Stimulated activated CD8-positive, alpha-beta memory T cell treated with anti-CD3 and anti-CD28 coated beads, Interleukin-7, amount 100 ng/mL, for 4 hours (primary cell): ENCODE results near the gene CLDND1.
A peak's percentile ranks its signal among the peaks of the same experiment; 100 is the strongest.
"Not testable (repeated sequence)": the region's sequence is repeated elsewhere in the genome, so short reads cannot be mapped to it uniquely, and the experiment has no call there.

Source experiments
- DNase-seq, 2 donors: peaks; one replicate each; pipeline ENCODE4 v3.0.0-alpha.2; 2020; ENCODE audit warnings: low read depth in 2 of 2

Gene CLDND1

DNA sequence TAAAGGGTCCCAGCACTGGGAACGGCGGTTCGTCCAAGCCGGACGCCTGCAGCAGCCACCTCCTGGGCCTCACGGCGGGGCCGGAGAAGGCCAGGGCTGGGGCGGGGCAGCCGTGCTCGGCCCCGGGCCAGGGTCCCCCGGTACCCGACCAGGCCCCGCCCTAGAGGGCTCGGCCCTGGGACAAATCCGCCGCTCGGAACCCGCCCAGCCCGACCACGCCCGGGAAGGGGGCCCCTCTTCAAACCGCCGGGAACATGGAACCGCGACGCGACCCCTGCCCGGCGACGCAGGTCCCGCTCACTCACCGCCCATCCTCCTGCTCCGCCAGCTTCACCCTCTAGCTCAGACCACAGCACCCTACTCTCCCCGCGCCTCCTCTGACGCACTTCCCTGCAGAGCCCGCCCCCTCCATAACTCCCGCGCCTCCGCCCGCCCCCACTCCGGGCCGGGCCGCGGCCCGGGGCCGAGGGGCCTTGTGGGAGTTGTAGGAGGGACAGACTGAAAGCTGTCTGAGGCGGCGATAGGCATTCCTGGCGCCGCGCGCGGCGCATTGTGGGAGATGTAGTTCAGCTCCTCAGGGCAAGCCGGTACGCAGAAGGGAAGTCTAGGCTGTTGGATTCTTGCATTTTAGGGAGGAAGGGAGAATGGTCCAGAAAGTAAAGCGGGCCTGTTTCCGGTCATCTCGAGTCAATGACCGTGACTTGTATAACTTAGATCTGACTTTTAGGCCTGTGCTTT, at the start of gene CLDND1:
CLDND1 (minus strand) TSS at position 359 of the 738 bp plus-strand sequence. CDS start 1,478 bp downstream, outside the sequence.
- DNase-seq = peak; percentile 90 to 93

GRCh38 chr3:98568402-98568801, 45.7 kb upstream of the CLDND1 start:
- no peak for DNase-seq

- no peak for DNase-seq
These were observed 45.1 kb upstream of the CLDND1 start for GRCh38 chr3:98567666-98568270.

- DNase-seq = no peak
These were observed 43.1 kb upstream of the CLDND1 start for GRCh38 chr3:98565843-98566242.

- no peak for DNase-seq
These were observed 42.5 kb upstream of the CLDND1 start for GRCh38 chr3:98565237-98565643.

GRCh38 chr3:98564282-98565005, 41.7 kb upstream of the CLDND1 start:
- DNase-seq = no peak

- no peak for DNase-seq
These were observed 41.1 kb upstream of the CLDND1 start for GRCh38 chr3:98563661-98564281.

DNA sequence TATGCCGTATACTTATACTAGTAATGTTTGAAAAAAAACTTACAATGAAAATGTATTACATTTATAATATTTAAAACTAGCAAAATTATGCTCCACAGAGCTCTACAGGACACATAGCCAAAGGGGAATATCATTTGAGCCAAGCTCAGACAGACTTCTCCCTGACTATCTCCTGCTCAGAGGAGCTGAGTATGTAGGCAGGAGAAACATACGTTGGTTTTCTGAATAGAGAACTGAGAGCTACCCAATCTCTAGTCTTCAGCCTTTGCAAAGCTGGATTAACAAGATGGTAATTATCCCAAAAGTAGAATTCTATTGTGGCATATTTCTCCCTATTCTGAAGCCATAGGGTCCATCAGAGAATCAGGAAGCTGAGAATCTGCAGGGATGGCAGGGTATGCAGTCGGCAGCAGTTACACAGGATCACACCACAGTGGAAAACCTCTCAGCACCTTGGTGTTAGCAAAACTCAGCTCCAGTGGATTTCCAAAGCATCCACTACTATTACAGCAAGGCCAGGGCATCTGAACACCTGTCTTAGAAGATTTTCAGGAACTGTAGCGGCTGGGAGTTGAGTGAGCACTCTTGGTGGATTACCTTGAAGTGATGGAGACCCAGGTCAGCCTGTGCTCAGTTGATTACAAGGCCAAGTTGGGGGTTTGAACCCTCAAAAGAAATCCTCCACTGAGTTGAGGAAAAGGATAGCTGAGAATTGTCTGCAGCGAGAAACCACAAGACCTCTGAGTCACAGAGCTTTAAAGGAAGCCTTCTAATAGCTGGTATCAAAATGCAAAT, 39.2 kb upstream of the CLDND1 start:
- peak in 1 of 2 donors; percentile 16 for DNase-seq

DNA sequence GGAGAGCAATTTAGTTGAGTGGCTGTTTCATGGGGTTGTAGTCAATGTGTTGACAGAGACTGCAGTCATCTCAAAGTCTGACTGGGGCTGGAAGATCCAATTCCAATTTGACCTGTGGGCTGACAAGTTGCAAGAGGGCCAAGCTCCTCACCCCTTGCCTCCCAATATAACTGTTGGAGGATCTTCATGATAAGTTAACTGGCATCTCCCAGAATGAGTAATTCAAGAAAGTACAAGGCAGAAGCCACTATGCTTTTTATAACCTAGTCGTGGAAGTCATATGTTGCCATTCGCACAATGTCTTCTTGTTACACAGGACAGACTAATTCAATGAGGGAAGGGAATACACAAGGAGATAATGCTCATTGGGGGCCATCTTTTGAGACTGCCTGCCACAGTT, 38.2 kb upstream of the CLDND1 start:
- DNase-seq = no peak

DNA sequence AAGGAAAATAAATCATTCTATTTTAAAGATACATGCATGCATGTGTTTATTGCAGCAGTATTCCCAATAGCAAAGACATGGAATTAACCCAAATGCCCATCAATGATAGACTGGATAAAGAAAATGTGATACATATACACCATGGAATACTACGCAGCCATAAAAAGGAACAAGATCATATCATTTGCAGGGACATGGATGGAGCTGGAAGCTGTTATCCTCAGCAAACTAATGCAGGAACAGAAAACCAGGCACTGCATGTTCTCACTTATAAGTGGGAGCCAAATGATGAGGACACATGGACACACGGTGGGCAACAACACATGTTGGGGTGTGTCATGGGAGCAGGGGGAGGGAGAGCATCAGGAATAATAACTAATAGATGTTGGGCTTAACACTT, 37.1 kb upstream of the CLDND1 start:
- not testable (repeated sequence) for DNase-seq

GRCh38 chr3:98558100-98558827, 35.6 kb upstream of the CLDND1 start:
- no peak for DNase-seq

DNA sequence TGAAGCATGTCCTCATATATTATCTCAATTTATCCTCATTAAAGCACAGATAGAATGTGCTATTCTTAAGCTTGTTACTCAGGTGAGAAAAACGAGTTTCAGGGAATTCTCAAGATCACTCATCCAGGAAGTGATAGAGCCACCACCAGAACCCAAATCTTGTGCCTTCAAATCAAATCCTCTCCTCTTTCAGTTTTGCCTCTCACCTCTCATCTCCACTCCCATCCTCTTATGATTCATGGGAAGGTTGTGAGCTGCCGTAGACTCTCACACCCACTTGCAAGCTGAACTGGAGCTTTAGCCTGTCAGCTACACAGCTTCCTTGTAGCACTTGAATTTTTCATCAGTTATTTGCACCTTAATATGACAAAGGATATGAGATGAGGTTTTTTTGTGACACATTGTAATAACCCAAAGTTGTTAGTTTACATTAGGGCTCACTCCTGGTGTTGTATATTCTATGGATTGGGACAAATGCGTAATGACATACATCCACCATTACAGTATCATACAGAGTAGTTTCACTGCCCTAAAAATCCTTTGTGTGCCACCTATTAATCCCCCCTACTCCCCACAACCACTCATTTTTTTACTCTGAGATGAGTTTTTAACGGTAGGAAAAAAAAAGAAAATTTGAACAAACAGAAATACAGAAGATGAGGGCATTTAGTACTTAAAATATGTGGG, 34.8 kb upstream of the CLDND1 start:
- DNase-seq = peak; percentile 13 to 34

DNA sequence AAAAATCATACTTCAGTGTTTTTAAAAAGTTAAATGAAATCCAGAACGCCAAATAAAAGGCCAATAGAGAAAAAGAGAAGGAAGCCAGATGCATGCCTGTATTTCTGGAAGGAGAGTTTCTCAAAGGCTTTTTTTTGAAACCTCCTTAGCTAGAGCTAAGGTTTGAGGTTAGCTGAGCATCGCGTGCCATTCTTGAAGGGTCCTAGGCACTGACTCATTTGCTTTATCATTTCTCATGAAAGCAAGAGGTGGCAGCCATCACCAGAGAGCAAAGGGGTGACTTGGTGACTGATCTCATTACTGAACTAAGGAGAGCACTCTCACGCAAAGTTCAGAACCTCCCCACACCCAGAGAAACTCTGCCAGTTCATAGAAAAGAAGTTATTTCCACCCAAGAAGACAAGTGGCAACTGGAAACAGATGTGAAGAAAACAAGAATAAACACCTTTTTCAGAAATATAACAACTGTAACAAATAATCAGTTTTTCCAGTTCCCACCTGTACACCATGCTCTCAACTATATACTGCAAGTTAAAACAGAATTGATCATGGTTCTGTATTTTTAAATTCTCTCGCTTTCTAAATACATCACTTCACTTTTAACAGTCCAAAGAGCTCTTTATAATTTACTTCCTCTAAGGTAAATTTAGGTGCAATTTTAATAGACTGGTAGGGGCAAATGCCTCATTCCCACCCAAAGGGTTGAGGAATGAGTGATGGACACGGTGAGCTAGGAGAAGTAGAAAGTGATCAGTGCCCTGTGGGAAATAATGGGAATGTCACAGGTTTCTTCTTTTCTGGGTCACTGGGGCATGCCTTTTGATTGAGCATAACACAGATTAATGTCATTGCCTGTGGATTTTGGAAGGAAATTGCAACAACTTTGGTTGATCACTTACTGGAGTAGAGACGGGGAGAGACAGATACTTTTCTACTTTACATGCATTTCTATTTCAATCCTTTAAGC, 33.7 kb upstream of the CLDND1 start:
- peak; percentile 58 to 72 for DNase-seq

- no peak for DNase-seq
These were observed 32.3 kb upstream of the CLDND1 start for GRCh38 chr3:98555025-98555379.

- no peak for DNase-seq
These were observed 31.9 kb upstream of the CLDND1 start for GRCh38 chr3:98554580-98554979.

DNA sequence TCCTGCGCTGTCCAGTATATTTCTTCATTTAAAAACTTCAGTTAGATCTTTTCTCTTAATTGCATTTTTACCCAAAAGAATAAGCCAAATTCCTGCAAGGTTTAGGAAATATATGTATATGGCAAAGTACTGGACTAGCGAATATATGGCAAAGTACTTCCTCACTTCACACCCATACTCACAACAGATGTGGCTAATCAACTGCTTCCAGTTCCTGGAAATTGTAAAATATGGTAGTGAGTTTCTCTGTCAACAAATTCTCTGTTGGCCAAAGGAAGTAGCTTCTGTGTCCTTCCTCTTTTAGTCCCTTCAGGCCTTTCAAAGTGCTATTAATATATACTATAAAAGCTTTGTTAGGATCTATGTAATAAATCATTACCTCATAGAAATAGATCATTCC, 31.1 kb upstream of the CLDND1 start:
- no peak for DNase-seq

GRCh38 chr3:98553021-98553563, 30.4 kb upstream of the CLDND1 start:
- DNase-seq = no peak

DNA sequence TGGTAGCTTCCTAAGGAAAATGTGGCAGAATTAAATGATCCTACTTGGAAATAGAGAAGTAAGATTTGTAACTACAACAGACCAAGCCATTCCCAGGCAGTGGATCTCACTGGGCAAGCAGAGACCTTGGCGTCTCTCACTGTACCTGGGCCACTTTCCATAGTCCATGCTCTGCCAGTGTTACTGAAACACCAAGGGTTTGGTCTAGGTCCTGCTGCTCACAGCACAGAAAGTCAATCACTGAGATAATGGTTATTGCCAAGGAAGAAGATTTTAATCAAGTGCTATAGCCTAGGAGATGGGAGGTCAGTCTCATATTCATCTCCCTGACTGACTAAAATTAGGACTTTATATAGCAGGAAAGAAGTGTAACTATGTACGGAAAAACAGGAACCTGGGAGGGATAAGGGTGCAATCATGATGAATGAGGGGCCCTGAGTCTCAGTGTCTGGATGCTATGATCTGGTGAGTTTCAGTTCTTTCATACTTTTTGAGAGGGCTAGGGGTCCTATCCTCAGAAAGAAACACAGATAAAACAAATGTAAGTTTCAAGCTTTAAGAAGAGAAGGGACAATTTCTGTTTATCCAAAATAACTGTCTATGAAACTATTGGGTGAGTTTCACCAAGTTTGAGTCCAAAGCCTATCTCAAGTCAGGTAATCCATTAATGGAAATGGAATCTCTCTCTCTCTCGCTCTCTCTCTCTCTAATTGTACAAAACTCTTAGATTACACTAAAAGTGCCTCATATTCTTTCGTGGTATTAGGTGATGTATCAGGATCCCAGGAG, 29.7 kb upstream of the CLDND1 start:
- no peak for DNase-seq
